ENCODE measurements around the gene SPNS3.

Gene SPNS3, protein sequence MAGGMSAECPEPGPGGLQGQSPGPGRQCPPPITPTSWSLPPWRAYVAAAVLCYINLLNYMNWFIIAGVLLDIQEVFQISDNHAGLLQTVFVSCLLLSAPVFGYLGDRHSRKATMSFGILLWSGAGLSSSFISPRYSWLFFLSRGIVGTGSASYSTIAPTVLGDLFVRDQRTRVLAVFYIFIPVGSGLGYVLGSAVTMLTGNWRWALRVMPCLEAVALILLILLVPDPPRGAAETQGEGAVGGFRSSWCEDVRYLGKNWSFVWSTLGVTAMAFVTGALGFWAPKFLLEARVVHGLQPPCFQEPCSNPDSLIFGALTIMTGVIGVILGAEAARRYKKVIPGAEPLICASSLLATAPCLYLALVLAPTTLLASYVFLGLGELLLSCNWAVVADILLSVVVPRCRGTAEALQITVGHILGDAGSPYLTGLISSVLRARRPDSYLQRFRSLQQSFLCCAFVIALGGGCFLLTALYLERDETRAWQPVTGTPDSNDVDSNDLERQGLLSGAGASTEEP

DNA sequence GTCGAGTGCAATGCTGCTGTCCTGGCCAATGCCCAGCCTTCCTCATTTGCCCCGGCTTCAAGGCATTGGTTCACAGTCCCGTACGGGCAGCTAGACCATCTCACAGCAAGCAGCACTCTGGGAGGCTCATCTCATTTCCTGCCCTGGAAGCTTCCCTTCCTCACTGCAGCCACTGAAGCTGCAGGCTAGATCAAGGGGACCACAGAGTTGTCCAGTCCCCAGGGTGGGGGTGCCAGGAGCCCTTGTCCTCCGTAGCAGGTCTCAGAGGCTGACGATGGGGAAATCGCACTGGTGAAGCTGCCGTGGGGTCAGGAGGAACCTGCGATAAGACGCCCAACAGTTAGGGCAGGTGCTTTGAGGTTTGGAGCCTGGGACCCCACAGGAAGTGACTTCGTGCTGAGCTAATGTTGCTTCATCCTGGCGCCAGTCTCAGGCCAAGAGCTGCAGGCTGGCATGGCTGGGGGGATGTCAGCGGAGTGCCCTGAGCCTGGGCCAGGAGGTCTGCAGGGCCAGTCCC, at the start of gene SPNS3:
SPNS3 (plus strand) TSS at position 426 of the 517 bp plus-strand sequence; CDS start at position 454, 28 bp downstream.
- DNase-seq: no peak

DNA sequence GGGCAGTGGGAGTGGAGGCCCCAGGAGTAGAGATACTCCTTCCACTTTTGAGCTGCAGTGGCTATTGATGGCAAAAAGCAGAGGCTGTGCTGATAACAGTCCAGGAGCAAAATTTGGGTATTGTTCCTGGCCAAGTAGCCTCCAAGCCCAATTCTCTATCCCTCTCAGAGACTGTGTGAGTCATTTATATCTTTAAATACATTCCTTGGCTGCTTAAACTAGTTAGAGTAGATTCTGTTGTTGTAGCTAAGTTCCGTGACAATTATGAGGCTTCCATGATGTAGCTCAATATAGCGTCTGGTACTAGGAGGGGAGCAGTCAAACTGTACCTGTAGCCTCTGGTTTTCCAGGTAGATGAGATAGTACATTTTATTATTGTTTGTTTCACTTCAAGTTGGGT, 47.3 kb upstream of the SPNS3 start:
- no peak for DNase-seq

DNA sequence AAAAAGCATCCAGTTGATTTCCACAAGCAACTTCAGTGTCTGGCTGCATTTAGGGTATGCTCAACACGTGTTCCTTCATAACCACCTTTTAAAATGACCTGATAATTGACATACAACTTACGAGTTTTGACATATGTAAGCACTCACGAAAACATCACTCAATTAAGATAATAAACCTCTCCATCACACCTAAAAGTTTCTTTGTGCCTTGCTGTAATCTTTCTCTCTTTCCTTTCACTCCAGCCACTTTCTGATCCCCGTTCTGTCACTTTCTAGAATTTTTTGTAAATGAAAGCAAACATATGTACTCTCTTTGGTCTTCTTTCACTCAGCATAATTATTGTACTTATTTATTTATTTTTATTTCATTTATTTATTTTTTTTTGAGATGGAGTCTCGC, 46.6 kb upstream of the SPNS3 start:
- no peak for DNase-seq

DNA sequence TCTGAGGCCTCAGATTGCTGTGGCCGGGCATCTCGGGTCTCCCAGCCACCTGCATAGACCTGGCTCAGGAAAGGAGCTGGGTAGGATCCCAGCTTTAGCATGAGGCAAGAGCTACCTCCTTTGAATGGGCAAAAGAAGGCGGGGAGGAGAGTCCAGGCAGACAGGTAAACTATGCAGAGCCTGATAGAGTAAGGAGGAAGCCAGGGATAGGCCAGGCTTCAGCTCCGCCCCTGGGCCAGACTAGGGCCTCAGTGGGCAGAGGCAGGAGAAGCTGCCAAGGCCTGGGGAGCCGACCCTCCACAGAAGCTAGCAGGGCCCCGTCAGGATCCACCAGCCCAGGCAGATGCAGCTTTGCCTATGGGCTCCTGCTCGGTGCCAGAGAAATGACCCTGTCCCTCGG, 44.7 kb upstream of the SPNS3 start:
- no peak for DNase-seq

DNA sequence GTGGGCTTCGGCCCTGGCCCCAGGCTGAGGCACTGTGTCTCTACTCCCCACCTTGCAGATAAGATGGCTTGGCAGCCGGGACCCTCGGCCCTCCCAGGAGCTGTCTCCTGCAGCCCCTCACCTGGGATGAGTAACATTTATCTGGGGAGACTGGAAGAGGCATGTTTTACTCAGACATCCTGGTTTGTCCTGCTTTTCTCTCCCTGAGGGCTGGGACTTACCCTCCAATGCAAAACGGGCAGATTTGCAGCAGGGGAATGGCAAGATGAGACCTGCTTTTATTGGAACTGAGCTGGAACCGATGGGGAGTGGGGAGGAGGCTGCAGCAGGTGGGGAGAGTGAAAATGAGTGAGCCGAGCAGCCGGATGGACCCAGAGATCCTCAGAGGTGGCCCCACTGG, 39.9 kb upstream of the SPNS3 start:
- no peak for DNase-seq

DNA sequence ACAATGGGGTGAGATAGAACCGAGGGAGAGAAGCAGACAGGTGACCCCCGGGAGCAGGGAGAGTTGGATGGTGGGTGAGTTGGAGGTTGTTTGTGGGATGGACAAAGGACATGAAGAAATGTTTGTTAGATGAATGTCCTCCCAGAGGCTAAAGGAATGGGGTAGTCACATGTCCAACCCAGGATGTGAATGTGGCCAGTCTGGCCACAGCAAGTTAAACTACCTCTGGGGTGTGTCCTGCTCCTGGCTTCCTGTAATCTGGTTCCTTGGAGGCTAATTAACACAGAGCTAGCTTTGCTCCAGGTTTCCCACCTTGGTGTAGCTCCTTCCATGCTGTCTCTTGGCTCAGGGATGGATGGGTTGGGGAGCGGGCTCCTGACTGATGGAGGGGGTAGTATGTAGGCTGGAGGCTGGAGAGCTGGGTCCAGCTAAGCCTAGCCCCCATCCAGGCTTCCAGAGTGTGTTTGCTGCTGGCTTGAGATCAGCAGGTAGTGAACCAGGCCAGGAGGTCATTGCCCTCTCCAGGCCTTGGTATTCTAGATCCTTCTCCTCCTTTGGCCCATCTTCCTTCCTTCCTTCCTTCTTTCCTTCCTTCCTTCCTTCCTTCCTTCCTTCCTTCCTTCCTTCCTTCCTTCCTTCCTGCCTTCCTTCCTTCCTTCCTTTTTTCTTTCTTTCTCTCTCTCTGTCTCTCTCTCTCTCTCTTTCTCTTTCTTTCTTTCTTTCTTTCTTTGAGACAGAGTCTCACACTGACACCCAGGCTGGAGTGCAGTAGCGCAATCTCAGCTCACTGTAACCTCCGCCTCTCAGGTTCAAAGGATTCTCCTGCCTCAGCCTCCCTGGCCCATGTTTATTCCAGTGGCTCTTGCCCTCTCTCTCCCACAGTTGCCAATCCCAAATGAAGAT, 39.3 kb upstream of the SPNS3 start:
- no peak for DNase-seq

DNA sequence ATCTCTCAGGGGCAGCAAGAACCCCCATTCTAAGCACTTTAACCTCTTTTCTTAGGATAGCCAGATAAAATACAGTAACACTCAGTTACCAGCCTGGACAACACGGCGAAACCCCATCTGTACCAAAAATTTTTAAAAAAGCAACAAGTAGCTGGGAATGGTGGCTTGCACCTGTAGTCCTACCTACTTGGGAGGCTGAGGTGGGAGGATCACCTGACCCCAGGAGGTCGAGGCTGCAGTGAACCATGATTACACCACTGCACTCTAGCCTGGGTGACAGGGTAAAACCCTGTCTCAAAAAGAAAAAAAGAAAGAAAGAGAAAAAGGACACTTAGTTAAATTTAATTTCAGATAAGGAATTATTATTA, 38.6 kb upstream of the SPNS3 start:
- DNase-seq: no peak

DNA sequence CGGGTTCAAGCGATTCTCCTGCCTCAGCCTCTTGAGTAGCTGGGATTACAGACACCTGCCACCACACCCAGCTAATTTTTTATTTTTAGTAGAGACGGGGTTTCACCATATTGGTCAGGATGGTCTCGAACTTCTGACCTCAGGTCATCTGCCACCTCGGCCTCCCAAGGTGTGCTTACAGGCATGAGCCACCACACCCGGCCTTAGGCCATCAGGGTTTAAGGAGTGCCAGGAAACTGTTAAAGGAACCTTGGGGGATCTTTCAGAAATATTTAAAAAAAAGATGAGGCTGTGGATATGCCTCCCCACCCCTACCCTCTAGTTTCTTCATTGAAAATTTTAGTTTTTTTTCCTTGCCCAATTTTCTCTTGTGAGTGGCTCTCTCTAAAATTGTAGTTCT, 35.9 kb upstream of the SPNS3 start:
- DNase-seq: no peak

DNA sequence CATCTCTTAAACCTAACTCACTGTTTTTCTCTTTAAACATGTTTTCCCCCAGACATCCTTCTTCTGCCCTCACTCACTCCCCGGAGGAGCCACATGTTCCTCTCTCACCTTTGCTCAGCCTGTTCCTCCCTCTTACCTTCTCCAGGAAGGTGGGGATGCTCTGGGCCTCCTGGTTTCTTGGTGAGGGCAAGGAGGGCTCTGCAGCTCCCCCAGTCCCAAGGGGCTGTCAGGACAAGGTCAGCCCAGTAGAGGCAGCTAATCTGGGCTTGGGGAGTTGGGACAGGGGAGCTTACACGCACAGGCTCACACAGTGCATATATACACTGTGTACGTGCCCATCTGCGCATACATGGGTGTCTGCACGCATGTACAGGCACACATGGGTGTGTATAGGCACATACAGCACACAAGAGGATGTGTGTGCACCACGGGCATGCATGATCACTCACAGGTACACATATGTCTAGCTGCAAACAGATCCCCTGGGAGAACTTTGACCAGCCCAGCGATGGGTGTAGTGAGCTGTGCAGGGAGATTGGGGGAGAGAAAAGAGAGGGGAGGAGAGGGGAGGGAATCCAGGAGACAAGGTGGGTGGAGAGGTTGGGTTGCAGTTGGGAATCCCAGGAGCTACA, 28.6 kb upstream of the SPNS3 start:
- DNase-seq: no peak

DNA sequence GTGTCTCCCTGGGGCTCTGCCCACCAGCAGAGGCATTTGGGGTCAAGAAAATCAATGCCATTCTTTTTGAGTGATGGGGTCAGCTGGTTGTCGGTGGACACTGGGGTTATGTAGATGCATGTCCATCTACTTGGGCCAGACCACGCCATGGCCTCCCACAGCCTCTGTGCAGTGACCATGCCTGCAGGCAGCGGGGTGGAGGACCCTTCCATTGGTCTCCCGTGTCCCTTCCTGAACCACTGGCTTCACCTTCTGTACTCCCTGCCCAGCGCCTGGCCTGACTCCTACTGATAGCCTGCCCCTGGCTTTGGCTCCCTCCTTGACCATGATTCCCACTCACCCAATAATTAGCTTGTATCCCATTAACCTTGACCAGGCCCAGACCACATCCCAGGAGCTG, 28.0 kb upstream of the SPNS3 start:
- DNase-seq: no peak

DNA sequence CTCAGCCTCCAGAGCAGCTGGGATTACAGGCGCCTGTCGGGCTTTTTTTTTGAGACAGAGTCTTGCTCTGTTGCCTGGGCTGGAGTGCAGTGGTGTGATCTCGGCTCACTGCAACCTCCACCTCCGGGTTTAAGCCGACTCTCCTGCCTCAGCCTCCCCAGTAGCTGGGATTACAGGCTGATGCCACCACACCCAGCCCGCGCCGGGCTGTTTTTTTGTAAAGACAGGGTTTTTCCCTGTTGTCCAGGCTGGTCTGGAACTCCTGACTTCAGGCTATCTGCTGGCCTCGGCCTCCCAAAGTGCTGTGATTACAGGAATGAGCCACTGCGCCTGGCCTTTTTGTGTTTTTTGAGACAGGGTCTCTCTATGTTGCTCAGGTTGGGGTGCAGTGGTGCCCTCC, 27.4 kb upstream of the SPNS3 start:
- no peak for DNase-seq

DNA sequence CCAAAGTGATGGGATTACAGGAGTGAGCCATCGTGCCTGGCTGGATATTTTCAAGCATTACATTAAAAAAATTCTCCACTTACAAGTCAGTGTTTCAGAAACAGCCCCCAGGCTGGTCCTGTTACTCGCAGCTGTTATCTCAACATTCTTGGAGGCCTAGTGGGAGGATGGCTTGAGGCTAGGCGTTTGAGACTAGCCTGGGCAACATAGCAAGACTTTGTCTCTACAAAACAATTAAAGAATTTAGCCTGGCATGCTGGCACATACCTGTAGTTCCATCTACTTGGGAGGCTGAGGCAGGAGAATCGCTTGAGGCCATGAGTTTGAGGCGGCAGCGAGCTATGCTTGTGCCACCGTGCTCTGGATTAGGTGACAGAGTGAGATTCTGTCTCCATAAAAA, 26.5 kb upstream of the SPNS3 start:
- DNase-seq: no peak

DNA sequence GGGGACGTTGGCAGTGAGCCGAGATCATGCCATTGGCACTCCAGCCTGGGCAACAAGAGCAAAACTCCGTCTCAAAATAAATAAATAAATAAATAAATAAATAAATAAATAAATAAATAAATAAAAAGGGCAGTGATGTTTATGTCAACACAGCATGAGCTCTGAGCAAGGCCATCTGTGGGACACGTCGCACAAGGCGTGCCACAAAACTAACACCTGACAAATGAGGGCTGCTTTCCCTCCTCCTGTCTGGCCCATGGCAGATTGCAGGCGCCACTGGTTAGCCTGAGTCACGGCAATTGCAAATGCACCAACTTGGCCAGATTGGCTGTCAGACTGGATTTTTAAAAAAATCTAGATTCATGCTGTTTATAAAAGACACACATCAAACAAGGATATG, 25.9 kb upstream of the SPNS3 start:
- DNase-seq: no peak

DNA sequence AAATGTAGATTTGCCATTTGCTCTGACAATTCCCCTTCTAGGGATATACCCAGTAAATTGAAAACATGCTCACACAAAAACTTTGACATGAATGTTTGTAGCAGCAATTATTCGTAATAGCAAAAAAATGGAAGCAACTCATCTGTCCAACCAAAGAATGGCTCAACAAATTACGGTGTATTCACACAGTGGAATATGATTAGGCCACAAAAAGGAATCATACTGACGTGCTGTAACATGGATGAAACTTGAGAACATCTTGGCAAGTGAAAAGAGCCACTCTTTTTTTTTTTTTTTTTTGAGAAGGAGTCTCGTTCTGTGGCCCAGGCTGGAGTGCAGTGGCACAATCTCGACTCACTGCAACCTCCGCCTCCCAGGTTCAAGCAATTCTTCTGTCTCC, 24.1 kb upstream of the SPNS3 start:
- DNase-seq: no peak

DNA sequence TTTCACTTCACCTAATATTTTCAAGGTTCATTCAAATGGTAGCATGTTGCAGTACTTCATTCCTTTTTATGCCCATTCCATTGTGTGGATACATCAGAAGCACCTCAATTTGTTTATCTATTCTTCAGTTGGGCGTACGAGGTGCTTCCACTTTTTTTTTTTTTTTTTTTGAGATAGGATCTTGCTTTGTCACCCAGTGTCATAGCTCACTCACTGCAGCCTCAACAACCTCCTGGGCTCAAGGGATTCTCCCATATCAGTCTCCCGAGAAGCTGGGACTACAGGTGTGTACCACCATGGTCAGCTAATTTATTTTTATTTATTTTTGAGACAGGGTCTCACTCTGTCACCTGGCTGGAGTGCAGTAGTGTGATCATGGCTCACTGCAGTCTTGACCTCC, 22.5 kb upstream of the SPNS3 start:
- no peak for DNase-seq

DNA sequence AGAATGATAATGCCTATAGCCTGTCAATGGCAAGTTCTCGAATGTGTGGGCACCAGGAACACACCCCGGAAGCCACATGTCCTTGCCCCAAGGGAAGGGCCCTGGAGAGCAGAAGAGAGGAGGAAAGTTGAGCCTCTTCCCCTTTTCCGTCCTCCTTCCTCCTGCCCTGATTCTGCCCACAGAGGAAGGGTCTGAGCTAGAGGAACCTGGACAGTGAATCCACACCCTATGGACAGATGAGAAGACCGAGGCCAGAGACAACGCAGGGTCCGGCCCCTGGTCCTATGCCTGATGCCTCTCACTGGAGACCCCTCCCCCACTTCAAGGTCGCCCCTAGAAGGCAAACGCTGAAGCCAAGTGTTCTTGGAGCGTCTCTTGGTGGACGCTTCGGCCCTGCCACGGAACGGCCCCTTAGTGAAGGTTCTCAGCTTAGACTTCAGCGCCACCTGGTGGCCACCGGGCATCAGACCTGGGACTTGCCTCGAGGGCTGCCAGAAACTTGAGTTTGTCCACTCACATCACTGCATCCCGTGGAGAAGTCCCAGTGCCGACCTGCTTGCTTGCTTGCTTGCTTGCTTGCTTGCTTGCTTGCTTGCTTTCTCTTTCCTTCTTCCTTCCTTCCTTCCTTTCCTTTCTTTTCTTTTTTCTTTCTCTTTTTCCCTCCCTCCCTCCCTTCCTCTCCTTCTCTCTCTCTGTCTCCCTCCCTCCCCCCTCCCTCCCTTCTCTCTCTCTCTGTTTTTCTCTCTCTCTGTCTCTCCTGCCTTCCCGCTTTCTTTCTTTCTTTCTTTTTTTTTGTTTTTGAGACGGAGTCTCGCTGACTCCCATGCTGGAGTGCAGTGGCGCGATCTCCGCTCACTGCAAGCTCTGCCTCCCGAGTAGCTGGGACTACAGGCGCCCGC, 20.6 kb upstream of the SPNS3 start:
- DNase-seq: peak; percentile 94

DNA sequence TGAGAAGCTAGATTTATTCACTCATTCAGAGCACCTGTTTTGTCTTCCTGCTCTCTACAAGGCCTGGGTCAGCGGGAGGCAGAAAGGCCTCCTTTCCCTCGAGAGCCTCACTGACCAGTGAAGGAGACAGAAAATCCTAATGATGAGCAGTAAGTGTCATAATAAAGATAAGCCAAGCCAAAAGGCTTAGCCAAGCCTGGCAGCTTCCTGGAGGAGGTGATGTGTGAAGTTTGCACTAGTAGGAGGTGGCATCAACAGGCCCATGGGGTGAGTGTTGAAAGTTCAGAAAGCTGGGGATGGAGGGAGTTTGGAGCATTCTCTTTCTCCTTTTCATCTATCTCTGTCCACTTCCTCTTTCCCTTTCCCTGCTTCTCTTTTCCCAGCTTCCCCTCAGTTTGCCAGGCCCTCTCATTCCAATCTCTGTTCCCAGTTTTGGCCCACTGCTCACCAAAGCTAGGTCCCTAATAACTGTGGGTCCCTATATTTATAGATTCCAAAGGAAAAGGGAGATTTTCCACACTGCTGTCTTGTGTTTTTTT, 16.5 kb upstream of the SPNS3 start:
- no peak for DNase-seq

DNA sequence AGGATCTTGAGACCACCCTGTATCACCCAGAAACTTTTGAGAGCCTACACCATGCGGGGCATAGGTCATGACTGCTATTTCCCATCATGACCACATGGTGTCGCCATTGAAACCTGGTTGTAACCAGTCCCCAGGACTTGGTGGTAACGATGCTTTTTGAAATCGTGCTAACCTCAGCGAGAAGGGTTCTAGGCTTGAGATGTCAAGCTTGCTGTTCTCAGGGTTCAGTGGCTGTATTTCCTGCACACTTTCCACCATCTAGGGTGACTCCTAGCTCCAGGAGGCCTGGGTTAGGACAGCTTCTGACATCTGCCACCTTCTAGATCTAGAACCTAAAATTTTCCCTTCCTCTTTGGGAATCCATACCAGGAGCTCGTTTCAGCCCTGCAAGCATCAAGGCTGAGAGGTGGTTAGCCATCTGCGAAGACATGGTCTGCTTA, 13.0 kb upstream of the SPNS3 start:
- DNase-seq: peak; percentile 47

DNA sequence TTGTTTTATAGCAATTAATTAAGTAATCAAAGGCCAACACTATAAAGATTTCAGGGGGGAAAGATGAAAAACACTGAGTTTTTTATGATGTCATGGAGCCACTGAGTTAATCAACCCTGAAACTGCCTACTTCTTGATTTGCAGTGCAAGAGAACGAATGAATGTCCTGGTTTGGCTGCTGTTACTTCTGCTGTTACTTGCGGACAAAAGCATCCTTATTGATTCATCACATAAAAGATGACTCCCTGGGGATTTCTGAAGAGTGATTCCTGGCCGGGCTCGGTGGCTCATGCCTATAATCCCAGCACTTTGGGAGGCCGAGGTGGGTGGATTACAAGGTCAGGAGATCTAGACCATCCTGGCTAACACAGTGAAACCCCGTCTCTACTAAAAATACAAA, 10.9 kb upstream of the SPNS3 start:
- no peak for DNase-seq

DNA sequence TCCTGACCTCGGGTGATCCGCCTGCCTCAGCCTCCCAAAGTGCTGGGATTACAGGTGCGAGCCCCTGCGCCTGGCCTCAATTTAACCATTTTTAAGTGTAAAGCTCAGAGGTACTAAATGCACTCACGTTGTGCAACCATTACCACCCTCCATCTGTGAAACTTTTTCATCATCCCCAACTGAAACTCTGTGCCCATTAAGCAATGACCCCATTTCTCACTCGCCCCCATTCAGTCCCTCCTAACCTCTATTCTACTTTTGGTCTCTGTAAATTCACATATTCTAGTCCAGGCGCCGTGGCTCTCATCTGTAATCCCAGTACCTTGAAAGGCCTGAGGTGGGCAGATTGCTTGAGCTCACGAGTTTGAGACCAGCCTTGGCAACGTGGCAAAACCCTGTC, 8.3 kb upstream of the SPNS3 start:
- no peak for DNase-seq

DNA sequence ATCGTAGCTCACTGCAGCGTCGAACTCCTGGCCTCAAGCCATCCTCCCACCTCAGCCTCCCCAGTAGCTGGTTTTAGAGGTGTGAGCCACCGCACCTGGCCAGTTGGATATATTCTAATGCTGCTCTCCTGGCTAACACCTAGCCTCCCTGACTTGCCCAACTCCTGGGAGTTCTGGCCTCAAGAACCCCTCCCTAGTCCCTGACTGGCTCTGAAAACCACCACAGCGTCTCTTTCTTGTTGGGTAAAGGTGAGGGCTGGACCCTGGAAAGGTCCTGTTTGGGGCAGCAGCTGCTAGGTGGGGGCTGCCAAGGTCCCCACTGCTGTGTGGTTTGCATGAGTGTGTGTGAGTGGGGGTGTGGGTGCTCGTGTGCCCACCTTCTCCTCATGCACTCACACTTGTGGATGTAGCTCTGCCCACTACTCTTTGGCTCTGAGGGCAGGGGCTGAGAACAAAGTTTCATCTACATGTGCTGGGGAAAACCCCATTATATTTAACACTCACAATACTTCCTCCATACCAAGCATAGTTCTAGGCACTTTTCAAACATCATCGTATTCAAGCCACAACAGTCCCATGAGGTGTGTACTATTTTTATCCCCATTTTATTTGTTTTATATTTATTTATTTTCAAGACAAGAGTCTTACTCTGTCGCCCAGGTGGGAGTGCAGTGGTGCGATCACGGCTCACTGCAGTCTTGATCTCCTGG, 7.1 kb upstream of the SPNS3 start:
- DNase-seq: no peak

Data from activated CD4-positive, alpha-beta T cell treated with anti-CD3 and anti-CD28 coated beads, Interleukin-2, amount 50 U/mL, for 1 hour (primary cell).